GM18502 (cell line): ENCODE results near the gene NAA80.

Experiments used
- ATAC-seq: cut with Tn5 transposase; IDR thresholded peaks from one replicate; pipeline ENCODE4 v1.9.1; 2021; ENCODE audit warnings: mild to moderate bottlenecking; ENCODE audit not compliant: unreplicated experiment, poor library complexity

NAA80 gene

GRCh38 chr3:50298836-50299637 is at the start of gene NAA80, which contains the start of gene HYAL3:
Gene NAA80, minus strand, starts transcription at chr3:50299405. Its CDS starts 1,942 bp downstream, at chr3:50297463.
Gene HYAL3, minus strand, starts transcription at chr3:50299405. Its CDS starts 3,803 bp downstream, at chr3:50295602.
- ATAC-seq = peak; percentile 82

- no peak for ATAC-seq
Measured at GRCh38 chr3:50347187-50347813, 48.1 kb upstream of the NAA80 start.

GRCh38 chr3:50345586-50346234 is 46.5 kb upstream of the NAA80 start, which contains the start of gene ZMYND10:
Gene ZMYND10, minus strand, starts transcription at chr3:50345732. Its CDS starts 153 bp downstream, at chr3:50345579.
- peak; percentile 36 for ATAC-seq

- no peak for ATAC-seq
Measured at GRCh38 chr3:50345008-50345407, 45.8 kb upstream of the NAA80 start.

- no peak for ATAC-seq
Measured at GRCh38 chr3:50342813-50343633, 43.8 kb upstream of the NAA80 start.

GRCh38 chr3:50341996-50342650 is 42.9 kb upstream of the NAA80 start:
- ATAC-seq = no peak

- no peak for ATAC-seq
Measured at GRCh38 chr3:50341537-50341936, 42.3 kb upstream of the NAA80 start.

- no peak for ATAC-seq
Measured at GRCh38 chr3:50340448-50341329, 41.5 kb upstream of the NAA80 start, which contains the start of gene RASSF1. Gene RASSF1, minus strand, starts transcription at chr3:50340836. Its CDS starts 31 bp downstream, at chr3:50340805.

GRCh38 chr3:50340147-50340447 is 40.9 kb upstream of the NAA80 start:
- ATAC-seq = no peak

- ATAC-seq = no peak
Measured at GRCh38 chr3:50339485-50340146, 40.4 kb upstream of the NAA80 start.

GRCh38 chr3:50338965-50339364 is 39.8 kb upstream of the NAA80 start:
- no peak for ATAC-seq

GRCh38 chr3:50337175-50337861 is 38.1 kb upstream of the NAA80 start:
- peak; percentile 79 for ATAC-seq

- peak; percentile 33 for ATAC-seq
Measured at GRCh38 chr3:50336452-50337174, 37.4 kb upstream of the NAA80 start.

- ATAC-seq = no peak
Measured at GRCh38 chr3:50334339-50335075, 35.3 kb upstream of the NAA80 start.

- no peak for ATAC-seq
Measured at GRCh38 chr3:50333744-50334328, 34.6 kb upstream of the NAA80 start.

GRCh38 chr3:50331364-50331907 is 32.2 kb upstream of the NAA80 start:
- ATAC-seq = no peak
